ENCODE results near the gene NCAM1. TPM values are rescaled to one million over a fixed set of nuclear protein-coding genes. Genes with fewer than 3 reads are reported as not detected.
A peak's percentile ranks its signal among the peaks of the same experiment; 100 is the strongest.

NCAM1 gene
- total and polyA plus RNA-seq, 7 donors = 0.46 to 124 (median 64.2) TPM

DNA sequence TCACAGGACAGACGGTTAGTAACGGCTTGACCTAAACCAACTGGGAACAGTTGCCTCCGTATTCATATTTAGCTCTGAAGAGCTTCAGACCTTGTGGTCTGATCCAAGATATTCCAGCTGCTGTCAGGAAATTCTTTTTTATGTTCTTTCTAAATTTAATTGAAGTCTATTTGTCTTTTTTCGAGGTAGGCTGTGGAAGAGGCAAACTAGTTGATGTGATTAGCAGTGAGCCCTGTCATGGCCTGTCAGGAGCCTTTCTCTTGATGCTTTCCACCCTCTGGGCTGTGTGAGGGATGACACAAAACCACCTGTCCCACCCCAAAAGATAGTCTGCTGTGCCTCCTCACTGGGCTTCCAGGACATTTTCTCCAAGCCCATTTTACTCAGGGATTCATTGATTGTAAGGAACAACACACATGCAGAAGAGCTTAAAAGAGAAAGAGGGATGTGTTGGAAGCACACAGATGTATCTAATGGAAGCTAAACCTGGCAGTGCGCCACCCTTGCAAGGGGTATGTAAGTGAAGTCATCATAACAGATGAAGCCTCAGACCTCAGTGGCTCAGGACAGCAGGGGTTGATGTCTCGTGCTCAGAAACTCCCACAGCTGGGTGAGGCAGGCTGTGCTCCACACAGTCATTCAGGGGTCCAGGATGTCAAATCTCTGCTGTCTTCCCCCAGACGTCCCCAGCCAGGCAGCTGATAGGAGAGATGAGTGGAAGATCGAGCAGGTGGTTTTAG lies 170.0 kb downstream of the NCAM1 start:
- intact Hi-C loops (cut with DNase I) = no loop called here
- Histone ChIP-seq H3K27ac (peak overlapping the region in 2 of 4 donors; percentile 24 to 54), H3K4me1 (peaks cover 0 to 33% (median 25%) of the 10 kb centered on the region in 4 donors), H3K9me3 (no peaks in the 10 kb centered on the region), H3K36me3 (no peaks in the 10 kb centered on the region), H3K4me3 (no peak overlapping the region), H3K27me3 (no peaks in the 10 kb centered on the region)
- 79 to 87% methylated on average over 8 of the region's 8 CpGs for WGBS, 2 donors
- TF ChIP-seq POLR2A (IDR thresholded peaks at IDR 0.05) (no peak), EP300 (IDR thresholded peaks at IDR 0.05) (no peak), POLR2AphosphoS5 (IDR thresholded peaks at IDR 0.05) (no peak)
- TF ChIP-seq, protein P1, sequence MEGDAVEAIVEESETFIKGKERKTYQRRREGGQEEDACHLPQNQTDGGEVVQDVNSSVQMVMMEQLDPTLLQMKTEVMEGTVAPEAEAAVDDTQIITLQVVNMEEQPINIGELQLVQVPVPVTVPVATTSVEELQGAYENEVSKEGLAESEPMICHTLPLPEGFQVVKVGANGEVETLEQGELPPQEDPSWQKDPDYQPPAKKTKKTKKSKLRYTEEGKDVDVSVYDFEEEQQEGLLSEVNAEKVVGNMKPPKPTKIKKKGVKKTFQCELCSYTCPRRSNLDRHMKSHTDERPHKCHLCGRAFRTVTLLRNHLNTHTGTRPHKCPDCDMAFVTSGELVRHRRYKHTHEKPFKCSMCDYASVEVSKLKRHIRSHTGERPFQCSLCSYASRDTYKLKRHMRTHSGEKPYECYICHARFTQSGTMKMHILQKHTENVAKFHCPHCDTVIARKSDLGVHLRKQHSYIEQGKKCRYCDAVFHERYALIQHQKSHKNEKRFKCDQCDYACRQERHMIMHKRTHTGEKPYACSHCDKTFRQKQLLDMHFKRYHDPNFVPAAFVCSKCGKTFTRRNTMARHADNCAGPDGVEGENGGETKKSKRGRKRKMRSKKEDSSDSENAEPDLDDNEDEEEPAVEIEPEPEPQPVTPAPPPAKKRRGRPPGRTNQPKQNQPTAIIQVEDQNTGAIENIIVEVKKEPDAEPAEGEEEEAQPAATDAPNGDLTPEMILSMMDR (IDR thresholded peaks at IDR 0.05) = no peak
- DNase-seq = no peak

DNA sequence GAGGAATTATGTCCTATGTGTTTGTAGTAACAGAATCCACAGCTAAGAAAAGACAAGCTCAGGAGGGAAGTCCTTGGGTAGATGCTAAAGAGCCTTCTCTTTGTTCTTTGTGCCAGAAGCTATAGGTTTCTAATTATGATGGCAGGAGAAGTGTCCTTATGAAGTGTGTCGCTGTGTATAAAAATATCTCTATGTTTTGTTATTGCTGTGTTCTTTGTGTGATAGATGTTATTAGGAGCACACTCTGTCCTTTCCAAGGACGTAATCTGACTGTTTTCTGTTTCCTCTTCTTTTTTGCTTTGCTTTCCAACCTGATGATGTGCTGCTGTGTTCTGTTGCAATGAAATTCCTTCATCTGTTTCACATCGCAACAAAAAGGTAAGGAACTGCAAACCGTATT lies 171.9 kb downstream of the NCAM1 start:
- no peaks in the 10 kb centered on the region for H3K9me3 ChIP-seq
- WGBS, 2 donors = 85 to 91% methylated on average over 4 of the region's 4 CpGs
- intact Hi-C loops (cut with DNase I) = no loop called here
- H3K27me3 ChIP-seq = no peaks in the 10 kb centered on the region
- H3K4me3 ChIP-seq = no peak overlapping the region
- peak overlapping the region in 2 of 4 donors; percentile 11 to 54 for H3K27ac ChIP-seq
- no peak for DNase-seq
- H3K4me1 ChIP-seq = peaks cover 0 to 31% (median 24%) of the 10 kb centered on the region in 4 donors
- H3K36me3 ChIP-seq = no peaks in the 10 kb centered on the region
- peak in 1 of 4 donors; percentile 12 for TF ChIP-seq EP300 (IDR thresholded peaks at IDR 0.05)
- no peak for TF ChIP-seq POLR2A (IDR thresholded peaks at IDR 0.05)

DNA sequence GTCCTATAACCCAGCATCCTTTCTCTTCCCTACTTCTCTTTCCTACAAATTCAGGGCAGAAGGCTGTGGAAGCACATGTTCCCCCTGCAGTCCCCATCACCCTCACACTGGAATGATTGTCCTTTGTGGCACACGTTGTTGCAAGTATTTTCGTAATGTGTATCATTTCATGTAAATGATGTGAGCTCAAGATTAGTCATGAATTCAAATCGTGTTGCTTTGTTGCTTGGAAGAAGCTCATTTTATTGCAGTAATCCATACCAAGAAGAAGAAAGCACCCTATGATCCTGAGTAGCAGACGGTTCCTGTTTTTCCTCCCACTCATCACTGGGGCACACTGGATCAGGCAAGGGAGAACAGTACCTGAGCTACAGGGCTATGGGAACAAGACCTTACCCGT lies 173.4 kb downstream of the NCAM1 start:
- no peak overlapping the region for H3K27ac ChIP-seq
- TF ChIP-seq, protein P1 (IDR thresholded peaks at IDR 0.05) = no peak
- TF ChIP-seq POLR2A (IDR thresholded peaks at IDR 0.05) (no peak), POLR2AphosphoS5 (IDR thresholded peaks at IDR 0.05) (no peak), EP300 (IDR thresholded peaks at IDR 0.05) (no peak)
- H3K36me3 ChIP-seq = no peaks in the 10 kb centered on the region
- intact Hi-C loops (cut with DNase I) = no loop called here
- H3K4me3 ChIP-seq = no peak overlapping the region
- peaks cover 0 to 31% (median 23%) of the 10 kb centered on the region in 4 donors for H3K4me1 ChIP-seq
- DNase-seq = no peak
- WGBS, 2 donors = 82 to 88% methylated on average over 5 of the region's 5 CpGs
- H3K27me3 ChIP-seq = no peaks in the 10 kb centered on the region
- H3K9me3 ChIP-seq = no peaks in the 10 kb centered on the region

DNA sequence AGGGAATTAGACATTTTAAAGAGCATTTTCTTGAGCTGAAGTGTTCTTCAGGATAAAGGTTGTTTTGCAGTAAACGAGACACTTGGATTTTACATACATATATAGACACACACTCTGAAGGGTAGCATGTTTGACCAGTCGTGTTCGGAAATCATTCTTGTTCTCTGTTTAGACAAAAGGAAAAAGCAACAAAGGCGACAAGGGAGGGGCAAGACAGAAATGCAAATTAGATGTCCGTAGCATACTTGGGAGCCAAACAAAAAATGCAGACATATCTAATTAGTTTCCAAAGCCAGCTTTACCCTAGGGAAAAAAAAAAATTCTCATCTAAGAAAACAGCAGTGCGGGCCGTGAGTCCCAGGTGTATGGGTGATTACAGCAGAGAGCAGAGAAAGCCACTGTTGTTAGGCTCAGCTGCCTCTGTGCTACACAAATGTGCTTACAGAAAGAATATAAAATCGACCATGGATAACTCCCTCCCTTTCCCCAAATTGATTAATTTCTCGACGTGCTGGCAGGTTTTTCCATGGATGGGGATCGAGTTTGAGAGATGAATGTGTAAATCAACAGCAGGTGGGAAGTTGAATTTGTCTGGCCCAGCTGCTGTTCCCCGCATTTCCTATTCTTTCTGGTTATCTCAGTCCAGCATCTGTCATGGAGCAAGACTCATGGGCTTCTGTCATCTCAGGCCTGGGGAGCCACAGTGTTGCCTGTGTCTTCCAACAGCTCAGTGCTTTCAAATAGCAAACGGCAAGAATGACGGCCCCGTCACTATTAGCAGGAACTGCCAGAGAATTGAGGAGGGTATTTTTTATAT lies 176.7 kb downstream of the NCAM1 start:
- intact Hi-C loops (cut with DNase I) = no loop called here
- H3K27ac ChIP-seq = no peak overlapping the region
- DNase-seq = no peak
- no peaks in the 10 kb centered on the region for H3K36me3 ChIP-seq
- no peaks in the 10 kb centered on the region for H3K27me3 ChIP-seq
- WGBS, 2 donors = 64 to 71% methylated on average over 15 of the region's 15 CpGs
- H3K4me3 ChIP-seq = no peak overlapping the region
- H3K4me1 ChIP-seq = peaks cover 0 to 8% (median 4%) of the 10 kb centered on the region in 4 donors
- no peaks in the 10 kb centered on the region for H3K9me3 ChIP-seq
- TF ChIP-seq POLR2A (IDR thresholded peaks at IDR 0.05) (no peak), POLR2AphosphoS5 (IDR thresholded peaks at IDR 0.05) (no peak), EP300 (IDR thresholded peaks at IDR 0.05) (no peak)
- TF ChIP-seq, protein P1 (IDR thresholded peaks at IDR 0.05) = no peak

DNA sequence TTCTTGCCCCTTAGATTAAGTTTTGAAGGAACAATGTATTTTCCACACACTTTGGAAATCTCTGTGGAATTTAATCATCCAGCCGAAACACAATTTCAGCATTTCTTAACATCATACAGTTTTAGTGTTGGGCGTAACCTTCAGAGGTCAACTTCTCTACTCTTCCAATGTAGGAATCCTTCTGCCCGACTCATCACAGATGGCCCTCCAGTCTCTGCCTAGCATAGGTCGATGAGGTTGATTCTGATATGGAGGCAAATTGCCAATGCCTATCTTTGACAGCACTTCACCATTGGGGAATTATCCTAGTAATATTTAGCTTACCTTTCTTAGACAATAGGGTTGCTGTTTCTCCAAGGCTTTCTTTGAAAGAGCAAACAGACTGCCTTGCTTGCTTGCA lies 177.5 kb downstream of the NCAM1 start:
- 81 to 90% methylated on average over 4 of the region's 4 CpGs for WGBS, 2 donors
- intact Hi-C loops (cut with DNase I) = no loop called here
- no peak overlapping the region for H3K27ac ChIP-seq
- TF ChIP-seq POLR2A (IDR thresholded peaks at IDR 0.05) = no peak
- no peak for TF ChIP-seq POLR2AphosphoS5 (IDR thresholded peaks at IDR 0.05)
- no peaks in the 10 kb centered on the region for H3K36me3 ChIP-seq
- peaks cover 0 to 2% (median 0%) of the 10 kb centered on the region in 4 donors for H3K4me1 ChIP-seq
- no peak overlapping the region for H3K4me3 ChIP-seq
- H3K9me3 ChIP-seq = no peaks in the 10 kb centered on the region
- DNase-seq = no peak
- H3K27me3 ChIP-seq = no peaks in the 10 kb centered on the region

Measured in sigmoid colon (tissue), 7 donors.